UCSD-AML1 (cell line): ENCODE results near the gene PVRIG.
"Not testable (repeated sequence)": the region's sequence is repeated elsewhere in the genome, so short reads cannot be mapped to it uniquely, and the experiment has no call there.

Source experiments
- DNase-seq: peaks from one replicate; lab custom pipeline; 2025; ENCODE audit not compliant: unreplicated experiment; lab: John Stamatoyannopoulos, UW

Gene PVRIG

GRCh38 chr7:100270046-100270918 is 50.5 kb downstream of the PVRIG start:
- not testable (repeated sequence) for DNase-seq
